Activated CD4-positive, alpha-beta T cell treated with anti-CD3 and anti-CD28 coated beads, Interleukin-2, amount 10 ng/mL, durations not matched to agents 7 days and 5 days (primary cell): ENCODE results near the gene PDLIM7. TPM values are rescaled to one million over a fixed set of nuclear protein-coding genes. Genes with fewer than 3 reads are reported as not detected.

Source experiments
- CTCF ChIA-PET: fragments of 350-600 bp; sonication (Branson Sonifier 250); formaldehyde crosslinking; loops from one replicate; lab custom pipeline; 2021; ENCODE audit warnings: antibody characterized with exemption; lab: Charles Lee
- POLR2A ChIA-PET: fragments of 350-600 bp; sonication (Branson Sonifier 250); formaldehyde crosslinking; loops from one replicate; lab custom pipeline; 2021; ENCODE audit warnings: antibody characterized with exemption; lab: Charles Lee
- DNase-seq: peaks from one replicate; pipeline ENCODE4 v3.0.0-alpha.2; 2020
- H3K27ac Mint-ChIP-seq: one replicate; pipeline ENCODE4 v1.8.0; 2021; ENCODE audit warnings: mild to moderate bottlenecking, moderate library complexity, mixed read lengths
- H3K27me3 Mint-ChIP-seq: one replicate; pipeline ENCODE4 v1.8.0; 2021; ENCODE audit warnings: mixed read lengths
- H3K36me3 Mint-ChIP-seq: one replicate; pipeline ENCODE4 v1.8.0; 2021; ENCODE audit warnings: low read depth, mixed read lengths
- H3K4me1 Mint-ChIP-seq: one replicate; pipeline ENCODE4 v1.8.0; 2021; ENCODE audit warnings: mixed read lengths
- H3K4me3 Mint-ChIP-seq: one replicate; pipeline ENCODE4 v1.8.0; 2021; ENCODE audit warnings: mild to moderate bottlenecking, moderate library complexity, mixed read lengths
- H3K9me3 Mint-ChIP-seq: one replicate; pipeline ENCODE4 v1.8.0; 2021; ENCODE audit warnings: mixed read lengths
- total RNA-seq, 2 experiments: library from RNA; stranded (reverse); gene quantifications; one replicate each; pipeline ENCODE4 v1.2.3, GENCODE V29; 2021

PDLIM7 gene
- total RNA-seq, 2 experiments from 2014 or later: 31.6 to 32.4 TPM

- no peak for DNase-seq
- Mint-ChIP-seq H3K9me3 (no peaks in the 10 kb centered on the region), H3K27ac (no peak within 1 kb of the TSS), H3K36me3 (peaks cover 18% of the 10 kb centered on the region), H3K27me3 (no peaks in the 10 kb centered on the region), H3K4me1 (peaks cover 6% of the 10 kb centered on the region), H3K4me3 (no peak within 1 kb of the TSS)
- ChIA-PET CTCF (interaction anchor here (1.2 to 4.4 kb wide), 6 partner anchors 8 to 119 kb away, joined by 3 to 19 read pairs (median 4); partner anchors contain the start of gene PDLIM7), POLR2A (interaction anchor here (0.7 to 1.0 kb wide), 2 partner anchors 12 to 17 kb away, joined by 4 to 7 read pairs; partner anchors contain the start of gene PDLIM7)
Observed at GRCh38 chr5:177509381-177509951, 12.1 kb upstream of the PDLIM7 start, which contains the start of gene DOK3. TSS of gene DOK3 (minus strand) at chr5:177509826. CDS start at chr5:177509540, 286 bp downstream.

GRCh38 chr5:177508837-177509236, 11.4 kb upstream of the PDLIM7 start:
- POLR2A ChIA-PET: interaction anchor here (0.7 to 1.0 kb wide), 2 partner anchors 11 to 17 kb away, joined by 4 to 7 read pairs; partner anchors contain the start of gene PDLIM7
- H3K27ac Mint-ChIP-seq: no peak overlapping the region

GRCh38 chr5:177508221-177508611, 10.8 kb upstream of the PDLIM7 start:
- H3K4me3 Mint-ChIP-seq: no peak overlapping the region

More at GRCh38 chr5:177508837-177509236, 11.4 kb upstream of the PDLIM7 start:
- H3K9me3 Mint-ChIP-seq: no peaks in the 10 kb centered on the region
- DNase-seq: no peak
- peaks cover 6% of the 10 kb centered on the region for H3K4me1 Mint-ChIP-seq
- CTCF ChIA-PET: interaction anchor here (1.0 to 4.4 kb wide), 6 partner anchors 11 to 199 kb away, joined by 3 to 19 read pairs (median 4); partner anchors contain the start of gene PDLIM7
- peaks cover 14% of the 10 kb centered on the region for H3K36me3 Mint-ChIP-seq
- no peak overlapping the region for H3K4me3 Mint-ChIP-seq
- H3K27me3 Mint-ChIP-seq: no peaks in the 10 kb centered on the region

DNA sequence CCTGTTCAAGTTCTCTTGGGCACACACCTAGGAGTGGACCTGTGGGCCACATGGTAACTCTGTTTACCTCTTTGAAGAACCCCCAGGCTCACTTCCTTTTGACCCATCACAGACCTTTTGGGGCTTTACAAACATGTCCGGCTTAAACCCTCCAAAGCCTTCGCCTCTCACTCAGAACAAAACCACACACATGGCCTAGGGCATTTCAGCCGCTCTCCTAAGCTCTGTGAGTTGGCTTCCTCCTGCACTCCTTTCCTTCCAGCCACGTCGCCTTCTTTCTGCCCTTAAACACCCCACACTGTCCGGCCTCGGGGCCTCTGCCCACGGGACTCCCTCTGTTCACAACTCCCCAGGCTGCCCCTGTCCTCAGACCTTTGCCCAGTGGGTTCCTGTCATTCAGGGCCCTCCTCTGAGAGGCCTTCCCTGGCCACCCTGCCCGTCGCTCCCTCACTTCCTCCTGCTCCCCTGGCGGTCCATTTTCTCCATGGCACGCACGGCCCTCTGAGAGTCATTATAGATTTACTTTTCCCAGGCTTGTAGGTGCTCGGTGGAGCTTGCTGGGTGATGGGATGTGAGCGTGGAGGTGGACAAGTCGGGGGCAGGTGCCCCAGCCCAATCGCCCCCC, 10.3 kb upstream of the PDLIM7 start:
- H3K9me3 Mint-ChIP-seq: no peaks in the 10 kb centered on the region
- no peak overlapping the region for H3K4me3 Mint-ChIP-seq
- ChIA-PET POLR2A (interaction anchor here (0.6 kb wide), 1 partner anchor 1545 kb away, joined by 5 read pairs; no protein-coding TSS in a partner anchor), CTCF (interaction anchor here (0.6 to 4.4 kb wide), 6 partner anchors 10 to 241 kb away, joined by 3 to 19 read pairs (median 4); partner anchors contain the start of gene PDLIM7)
- peak overlapping the region; percentile 5 for H3K27ac Mint-ChIP-seq
- peaks cover 6% of the 10 kb centered on the region for H3K4me1 Mint-ChIP-seq
- H3K27me3 Mint-ChIP-seq: no peaks in the 10 kb centered on the region
- DNase-seq: no peak
- peaks cover 12% of the 10 kb centered on the region for H3K36me3 Mint-ChIP-seq

More at GRCh38 chr5:177508221-177508611, 10.8 kb upstream of the PDLIM7 start:
- CTCF ChIA-PET: interaction anchor here (0.6 to 4.4 kb wide), 8 partner anchors 10 to 242 kb away, joined by 3 to 19 read pairs (median 4); partner anchors contain the start of gene PDLIM7
- H3K36me3 Mint-ChIP-seq: peaks cover 14% of the 10 kb centered on the region
- H3K27ac Mint-ChIP-seq: no peak overlapping the region
- no peaks in the 10 kb centered on the region for H3K9me3 Mint-ChIP-seq
- no peaks in the 10 kb centered on the region for H3K27me3 Mint-ChIP-seq
- H3K4me1 Mint-ChIP-seq: peaks cover 6% of the 10 kb centered on the region
- POLR2A ChIA-PET: interaction anchor here (0.6 kb wide), 1 partner anchor 1545 kb away, joined by 5 read pairs; no protein-coding TSS in a partner anchor
- no peak for DNase-seq

- Mint-ChIP-seq H3K27me3 (no peaks in the 10 kb centered on the region), H3K4me1 (peaks cover 6% of the 10 kb centered on the region), H3K9me3 (no peaks in the 10 kb centered on the region), H3K36me3 (peaks cover 12% of the 10 kb centered on the region), H3K4me3 (no peak overlapping the region), H3K27ac (peak overlapping the region; percentile 5)
- no peak for DNase-seq
- ChIA-PET POLR2A (no interaction called here), CTCF (interaction anchor here (0.7 to 4.4 kb wide), 4 partner anchors 9 to 393 kb away, joined by 3 to 19 read pairs (median 4); partner anchors contain the start of gene PDLIM7)
Observed at GRCh38 chr5:177507165-177507564, 9.8 kb upstream of the PDLIM7 start.

DNA sequence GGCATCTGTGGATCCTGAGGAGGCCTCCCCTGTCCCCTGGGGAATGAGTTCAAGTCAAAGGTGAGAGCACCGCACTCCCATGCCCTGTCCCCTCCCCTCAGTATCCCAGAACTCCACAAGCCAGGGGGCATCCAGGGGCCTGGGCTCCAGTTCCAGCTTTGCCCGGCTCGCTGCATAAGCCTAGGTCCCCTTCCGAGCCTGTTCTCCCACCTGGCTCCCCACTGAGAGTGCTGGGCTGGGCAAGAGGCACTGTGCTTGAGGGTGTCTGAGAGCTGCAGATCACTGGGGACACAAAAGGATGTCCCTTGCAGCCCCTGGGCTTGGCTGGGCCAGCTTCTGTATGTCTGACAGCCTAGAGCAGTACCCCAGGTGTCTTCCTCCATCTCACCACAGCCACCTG, 7.7 kb upstream of the PDLIM7 start:
- POLR2A ChIA-PET: no interaction called here
- H3K36me3 Mint-ChIP-seq: no peaks in the 10 kb centered on the region
- no peak overlapping the region for H3K4me3 Mint-ChIP-seq
- CTCF ChIA-PET: interaction anchor here (1.1 to 1.9 kb wide), 4 partner anchors 11 to 101 kb away, joined by 3 to 5 read pairs (median 3); partner anchors contain the start of gene DDX41
- H3K27ac Mint-ChIP-seq: no peak overlapping the region
- no peak for DNase-seq
- H3K9me3 Mint-ChIP-seq: no peaks in the 10 kb centered on the region
- H3K4me1 Mint-ChIP-seq: peaks cover 8% of the 10 kb centered on the region
- H3K27me3 Mint-ChIP-seq: no peaks in the 10 kb centered on the region

GRCh38 chr5:177504086-177505056, 7.0 kb upstream of the PDLIM7 start:
- H3K4me3 Mint-ChIP-seq: no peak overlapping the region

DNA sequence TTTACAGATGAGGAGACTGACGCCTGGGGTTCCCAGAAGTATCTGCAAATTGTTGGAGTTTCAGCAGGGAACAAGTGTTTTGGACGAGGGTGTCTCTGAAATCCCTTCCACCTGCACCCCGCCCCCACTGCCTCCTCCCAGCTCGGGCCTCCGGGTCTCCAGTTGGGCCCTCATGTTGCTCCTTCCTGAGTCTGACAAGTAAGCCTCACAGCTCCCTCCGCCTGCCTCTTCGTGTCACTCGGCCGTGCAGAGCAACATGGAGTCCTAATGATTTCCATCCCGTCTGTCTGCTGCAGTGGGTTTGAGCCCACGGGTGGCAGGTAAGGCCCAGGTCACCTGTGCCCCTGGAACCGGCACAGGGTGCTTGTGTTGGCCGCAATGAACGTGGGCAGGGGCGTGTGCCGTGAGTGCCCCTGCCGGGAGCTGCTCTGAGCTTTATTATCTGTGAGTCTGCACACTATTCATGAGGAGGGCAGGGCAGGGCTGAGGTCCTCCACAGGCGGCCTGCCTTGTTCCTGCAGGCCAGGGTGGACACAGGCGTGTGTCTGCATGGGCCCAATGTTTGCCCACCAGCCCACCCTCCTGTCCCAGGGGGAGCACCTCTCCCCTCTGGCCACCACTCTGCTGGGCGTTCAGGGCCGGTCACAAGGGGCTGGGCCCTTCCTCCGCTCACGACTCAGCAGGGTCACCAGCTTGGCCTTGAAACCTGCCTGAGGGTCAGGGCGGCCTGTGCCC, 6.1 kb upstream of the PDLIM7 start:
- H3K4me3 Mint-ChIP-seq: no peak overlapping the region
- H3K4me1 Mint-ChIP-seq: peaks cover 10% of the 10 kb centered on the region
- no peak for DNase-seq
- no peak overlapping the region for H3K27ac Mint-ChIP-seq
- POLR2A ChIA-PET: interaction anchor here (0.7 kb wide), 1 partner anchor 114 kb away, joined by 3 read pairs; no protein-coding TSS in a partner anchor
- CTCF ChIA-PET: interaction anchor here (0.6 to 1.9 kb wide), 5 partner anchors 13 to 135 kb away, joined by 3 to 5 read pairs (median 4); partner anchors contain the start of genes DDX41 and TMED9
- peaks cover 12% of the 10 kb centered on the region for H3K27me3 Mint-ChIP-seq
- H3K9me3 Mint-ChIP-seq: no peaks in the 10 kb centered on the region
- no peaks in the 10 kb centered on the region for H3K36me3 Mint-ChIP-seq

More at GRCh38 chr5:177504086-177505056, 7.0 kb upstream of the PDLIM7 start:
- H3K36me3 Mint-ChIP-seq: no peaks in the 10 kb centered on the region
- no peaks in the 10 kb centered on the region for H3K9me3 Mint-ChIP-seq
- POLR2A ChIA-PET: no interaction called here
- no peak overlapping the region for H3K27ac Mint-ChIP-seq
- peaks cover 6% of the 10 kb centered on the region for H3K27me3 Mint-ChIP-seq
- H3K4me1 Mint-ChIP-seq: peaks cover 8% of the 10 kb centered on the region
- no peak for DNase-seq
- CTCF ChIA-PET: interaction anchor here (0.8 to 1.9 kb wide), 7 partner anchors 12 to 113 kb away, joined by 3 to 5 read pairs (median 3); partner anchors contain the start of genes DDX41 and TMED9

DNA sequence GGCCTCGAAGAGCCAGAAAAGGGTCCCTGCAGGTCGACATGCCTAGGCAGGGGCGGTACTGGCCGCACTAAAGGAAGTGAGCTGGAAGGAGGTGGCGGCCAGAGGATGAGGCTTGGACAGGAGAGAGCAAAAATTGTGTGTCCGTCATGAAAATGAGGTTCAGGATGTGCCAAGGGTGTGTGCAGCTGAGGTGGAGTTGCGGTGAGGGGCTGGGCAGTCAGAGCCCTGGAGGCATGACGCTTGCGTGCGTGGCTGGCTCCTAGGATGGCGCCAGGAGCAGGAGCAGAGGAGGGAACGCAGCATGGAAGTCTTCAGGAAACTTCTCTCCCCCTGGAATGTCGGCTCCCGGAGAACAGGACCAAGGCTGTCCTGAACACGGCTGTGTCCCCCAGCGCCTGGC, 5.5 kb upstream of the PDLIM7 start:
- Mint-ChIP-seq H3K27me3 (peaks cover 16% of the 10 kb centered on the region), H3K9me3 (no peaks in the 10 kb centered on the region), H3K36me3 (no peaks in the 10 kb centered on the region), H3K4me3 (no peak overlapping the region), H3K27ac (no peak overlapping the region), H3K4me1 (peaks cover 15% of the 10 kb centered on the region)
- ChIA-PET POLR2A (interaction anchor here (0.7 kb wide), 1 partner anchor 113 kb away, joined by 3 read pairs; no protein-coding TSS in a partner anchor), CTCF (interaction anchor here (0.6 to 4.4 kb wide), 5 partner anchors 45 to 136 kb away, joined by 3 to 23 read pairs (median 4); no protein-coding TSS in a partner anchor)
- DNase-seq: no peak

- CTCF ChIA-PET: interaction anchor here (0.9 to 4.4 kb wide), 15 partner anchors 8 to 192 kb away, joined by 3 to 36 read pairs (median 5); partner anchors contain the start of gene DOK3
- DNase-seq: no peak
- no peaks in the 10 kb centered on the region for H3K9me3 Mint-ChIP-seq
- no peak overlapping the region for H3K27ac Mint-ChIP-seq
- POLR2A ChIA-PET: no interaction called here
- peaks cover 18% of the 10 kb centered on the region for H3K27me3 Mint-ChIP-seq
- peaks cover 17% of the 10 kb centered on the region for H3K4me1 Mint-ChIP-seq
- no peak overlapping the region for H3K4me3 Mint-ChIP-seq
- no peaks in the 10 kb centered on the region for H3K36me3 Mint-ChIP-seq
Observed at GRCh38 chr5:177501874-177502678, 4.7 kb upstream of the PDLIM7 start.
